Activated CD8-positive, alpha-beta T cell treated with anti-CD3 and anti-CD28 coated beads for 36 hours (primary cell): ENCODE data around the gene SCGB1A1. TPM values are rescaled to one million over a fixed set of nuclear protein-coding genes. Genes with fewer than 3 reads are reported as not detected.

Experiments used
- ATAC-seq: fragments of 200-7000 bp; cut with Tn5 transposase; one replicate; pipeline ENCODE4 v1.10.0; 2021; ENCODE audit warnings: mild to moderate bottlenecking, moderate library complexity
- CTCF ChIA-PET: fragments of 350-600 bp; sonication (Branson Sonifier 250); formaldehyde crosslinking; loops from one replicate; lab custom pipeline; 2021; ENCODE audit warnings: antibody characterized with exemption; lab: Charles Lee
- POLR2A ChIA-PET: fragments of 350-600 bp; sonication (Branson Sonifier 250); formaldehyde crosslinking; loops from one replicate; lab custom pipeline; 2021; ENCODE audit warnings: antibody characterized with exemption; lab: Charles Lee
- DNase-seq: peaks from one replicate; pipeline ENCODE4 v3.0.0-alpha.2; 2020
- H3K27ac Mint-ChIP-seq: one replicate; pipeline ENCODE4 v1.8.0; 2021; ENCODE audit warnings: mild to moderate bottlenecking, mixed read lengths
- H3K27me3 Mint-ChIP-seq: one replicate; pipeline ENCODE4 v1.8.0; 2021; ENCODE audit warnings: mixed read lengths
- H3K36me3 Mint-ChIP-seq: one replicate; pipeline ENCODE4 v1.8.0; 2021; ENCODE audit warnings: low read depth, mixed read lengths
- H3K4me1 Mint-ChIP-seq: one replicate; pipeline ENCODE4 v1.8.0; 2021; ENCODE audit warnings: low read depth, mixed read lengths
- H3K4me3 Mint-ChIP-seq: one replicate; pipeline ENCODE4 v1.8.0; 2021; ENCODE audit warnings: mild to moderate bottlenecking, moderate library complexity, mixed read lengths
- H3K9me3 Mint-ChIP-seq: one replicate; pipeline ENCODE4 v1.8.0; 2021; ENCODE audit warnings: mixed read lengths
- CTCF ChIP-seq: fragments of 200-600 bp; IDR thresholded peaks from one replicate; pipeline ENCODE4 v1.8.0; 2022; ENCODE audit warnings: antibody characterized with exemption, mild to moderate bottlenecking
- intact Hi-C: fragments of 100-400 bp; cut with micrococcal nuclease; formaldehyde crosslinking; loops from one replicate; pipeline ENCODE4 v1.10.0; 2022
- total RNA-seq, 2 experiments: library from RNA; stranded (reverse); gene quantifications; one replicate each; pipeline ENCODE4 v1.2.3, GENCODE V29; 2021

The SCGB1A1 gene
- total RNA-seq, 2 experiments from 2014 or later: not detected

DNA sequence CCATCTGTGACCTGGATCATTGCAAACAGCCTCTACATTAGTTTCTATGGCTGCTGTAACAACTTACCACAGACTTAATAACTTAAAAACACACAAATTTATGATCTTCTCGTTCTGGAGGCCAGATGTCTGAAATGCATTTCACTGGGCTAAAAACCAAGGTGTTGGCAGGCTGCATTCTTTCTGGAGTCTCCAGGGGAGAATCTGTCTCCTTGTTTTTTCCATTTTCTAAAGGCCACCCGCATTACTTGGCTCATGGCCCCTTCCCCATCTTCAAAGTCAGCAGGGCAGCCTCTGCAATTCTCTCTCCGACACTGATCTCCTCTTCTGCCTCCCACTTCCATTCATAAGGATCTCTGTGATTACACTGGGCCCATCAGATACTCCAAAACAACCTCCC lies 11.6 kb downstream of the SCGB1A1 start:
- intact Hi-C loops: no loop called here
- H3K4me1 Mint-ChIP-seq: peaks cover 49% of the 10 kb centered on the region
- H3K27ac Mint-ChIP-seq: no peak overlapping the region

DNA sequence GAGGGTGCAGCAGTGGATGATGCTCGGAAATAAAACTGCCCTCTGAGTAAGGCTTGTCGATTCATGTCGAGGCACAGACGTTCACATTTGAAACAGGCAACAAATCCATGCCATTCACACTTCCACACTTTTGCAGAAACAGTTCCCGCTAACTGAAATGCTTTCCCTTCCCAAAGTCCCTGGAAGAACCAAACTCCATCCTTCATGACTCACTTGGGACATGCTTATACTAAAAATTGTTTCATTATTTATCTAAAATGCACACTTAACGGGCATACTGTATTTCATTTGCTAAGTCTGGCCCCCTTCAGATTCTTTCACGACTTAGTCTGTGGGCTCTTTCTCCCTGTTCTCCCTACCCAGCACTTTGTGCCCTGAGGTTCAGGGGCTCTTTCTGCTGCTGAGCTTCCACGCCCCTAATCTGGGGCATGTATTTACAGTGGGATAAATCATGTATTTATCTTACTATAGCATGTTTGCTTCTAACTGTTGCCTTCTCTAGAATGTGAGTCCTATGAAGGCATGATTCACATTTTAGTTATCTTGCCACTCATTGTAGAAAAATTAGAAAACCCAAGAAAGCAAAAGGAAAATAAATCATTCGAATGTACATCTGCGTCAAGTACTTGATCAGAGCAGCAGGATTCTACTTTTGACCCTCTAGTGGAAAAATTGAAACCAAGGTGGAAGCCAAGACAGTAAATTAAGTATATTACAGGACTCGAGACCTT lies 12.5 kb downstream of the SCGB1A1 start:
- Mint-ChIP-seq H3K27me3 (peaks cover 2% of the 10 kb centered on the region), H3K9me3 (no peaks in the 10 kb centered on the region), H3K4me1 (peaks cover 47% of the 10 kb centered on the region), H3K36me3 (no peaks in the 10 kb centered on the region), H3K4me3 (no peak overlapping the region), H3K27ac (no peak overlapping the region)
- ATAC-seq: no peak
- ChIA-PET POLR2A (no interaction called here), CTCF (no interaction called here)
- no peak for TF ChIP-seq CTCF
- no peak for DNase-seq
- intact Hi-C loops: no loop called here

More for the DNA sequence above, 11.6 kb downstream of the SCGB1A1 start:
- ChIA-PET POLR2A (no interaction called here), CTCF (interaction anchor here (0.7 kb wide), 1 partner anchor 36 kb away, joined by 3 read pairs; no protein-coding TSS in a partner anchor)
- no peak for TF ChIP-seq CTCF
- no peak overlapping the region for H3K4me3 Mint-ChIP-seq
- H3K27me3 Mint-ChIP-seq: peaks cover 2% of the 10 kb centered on the region
- ATAC-seq (no peak), DNase-seq (no peak)
- no peaks in the 10 kb centered on the region for H3K36me3 Mint-ChIP-seq
- no peaks in the 10 kb centered on the region for H3K9me3 Mint-ChIP-seq

- Mint-ChIP-seq H3K4me3 (no peak overlapping the region), H3K36me3 (no peaks in the 10 kb centered on the region), H3K4me1 (peaks cover 37% of the 10 kb centered on the region), H3K27me3 (peaks cover 2% of the 10 kb centered on the region), H3K9me3 (no peaks in the 10 kb centered on the region), H3K27ac (no peak overlapping the region)
- intact Hi-C loops: no loop called here
- ChIA-PET POLR2A (no interaction called here), CTCF (no interaction called here)
- no peak for TF ChIP-seq CTCF
- DNase-seq (no peak), ATAC-seq (no peak)
These were observed 13.9 kb downstream of the SCGB1A1 start for GRCh38 chr11:62432695-62433094.

GRCh38 chr11:62433141-62433903 lies 14.5 kb downstream of the SCGB1A1 start:
- ChIA-PET POLR2A (no interaction called here), CTCF (interaction anchor here (0.6 to 2.1 kb wide), 2 partner anchors 9 to 255 kb away, joined by 3 to 14 read pairs; no protein-coding TSS in a partner anchor)
- Mint-ChIP-seq H3K27me3 (peaks cover 2% of the 10 kb centered on the region), H3K9me3 (no peaks in the 10 kb centered on the region), H3K4me1 (peaks cover 31% of the 10 kb centered on the region), H3K36me3 (no peaks in the 10 kb centered on the region), H3K27ac (no peak overlapping the region), H3K4me3 (no peak overlapping the region)
- TF ChIP-seq CTCF: no peak
- intact Hi-C loops: no loop called here
- ATAC-seq (no peak), DNase-seq (no peak)

DNA sequence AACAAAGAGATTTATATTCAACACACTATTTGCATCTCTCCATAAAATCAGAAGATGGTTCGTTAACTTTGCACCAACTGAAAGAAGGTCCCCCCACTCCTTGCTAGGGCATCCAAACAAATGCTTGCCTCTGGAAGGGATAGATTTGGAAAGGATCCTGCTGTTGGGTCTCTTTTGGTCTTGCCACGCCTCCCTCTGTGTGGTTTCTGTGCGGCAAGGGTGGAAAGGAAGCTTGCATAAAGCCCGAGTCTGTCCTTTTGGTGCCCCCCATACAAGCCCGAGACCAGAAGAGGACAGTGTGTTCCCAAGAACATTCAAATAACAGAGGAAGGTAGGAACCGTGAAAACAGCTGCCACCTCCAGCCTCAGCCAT lies 15.1 kb downstream of the SCGB1A1 start:
- ChIA-PET CTCF (interaction anchor here (2.1 kb wide), 1 partner anchor 9 kb away, joined by 14 read pairs; no protein-coding TSS in a partner anchor), POLR2A (no interaction called here)
- peaks cover 2% of the 10 kb centered on the region for H3K27me3 Mint-ChIP-seq
- no peaks in the 10 kb centered on the region for H3K36me3 Mint-ChIP-seq
- H3K4me3 Mint-ChIP-seq: no peak overlapping the region
- ATAC-seq (no peak), DNase-seq (no peak)
- no peak overlapping the region for H3K27ac Mint-ChIP-seq
- no peaks in the 10 kb centered on the region for H3K9me3 Mint-ChIP-seq
- TF ChIP-seq CTCF: no peak
- H3K4me1 Mint-ChIP-seq: peaks cover 26% of the 10 kb centered on the region
- intact Hi-C loops: no loop called here
